Coronary artery (tissue), 2 donors: ENCODE data around the gene NAT14.

Source experiments
- DNase-seq: peaks from one replicate; pipeline ENCODE4 v3.0.0-alpha.2; 2017; ENCODE audit warnings: low spot score
- H3K27ac ChIP-seq, 2 donors: fragments of 200-600 bp; sonication (generic); one replicate each; pipeline ENCODE4 v1.5.1; 2016 to 2019
- H3K4me3 ChIP-seq: fragments of 200-600 bp; sonication (generic); 2 replicates; pipeline ENCODE4 v1.5.1; 2016; ENCODE audit warnings: mild to moderate bottlenecking, moderate library complexity
- TF ChIP-seq, protein P1 (sequence below): fragments of 200-600 bp; sonication (generic); IDR thresholded peaks from one replicate; pipeline ENCODE4 v1.5.1; 2019; ENCODE audit warnings: antibody characterized with exemption

The NAT14 gene

DNA sequence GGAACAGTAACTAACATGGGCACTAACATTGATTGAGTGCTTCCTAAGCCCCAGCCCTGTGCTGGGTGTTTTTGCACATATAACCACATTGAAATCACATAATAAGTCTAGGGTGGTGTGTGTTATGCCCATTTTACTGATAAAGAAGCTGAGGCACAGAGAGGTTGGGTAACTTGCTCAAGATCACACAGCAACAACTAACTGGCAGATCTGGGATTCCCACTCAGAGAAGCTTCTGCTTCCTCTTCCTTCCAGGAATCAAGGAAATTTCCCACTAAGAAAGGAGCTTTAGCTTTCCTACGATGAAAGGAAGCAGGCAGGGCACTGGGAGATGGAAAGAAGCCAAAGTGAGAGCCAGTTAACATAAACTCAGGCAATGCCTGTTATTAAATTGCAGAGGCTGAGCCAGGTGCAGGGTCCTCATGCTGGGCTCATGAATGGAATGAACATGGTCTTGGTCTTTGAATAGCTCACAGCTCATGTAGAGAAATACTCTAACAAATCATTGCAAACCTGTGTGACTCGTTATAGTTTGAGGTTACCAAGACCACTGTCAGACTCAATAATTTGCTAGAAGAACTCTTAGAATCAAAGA, 13.4 kb downstream of the NAT14 start:
- no peak for DNase-seq
- no peak overlapping the region for H3K4me3 ChIP-seq
- TF ChIP-seq, protein P1, sequence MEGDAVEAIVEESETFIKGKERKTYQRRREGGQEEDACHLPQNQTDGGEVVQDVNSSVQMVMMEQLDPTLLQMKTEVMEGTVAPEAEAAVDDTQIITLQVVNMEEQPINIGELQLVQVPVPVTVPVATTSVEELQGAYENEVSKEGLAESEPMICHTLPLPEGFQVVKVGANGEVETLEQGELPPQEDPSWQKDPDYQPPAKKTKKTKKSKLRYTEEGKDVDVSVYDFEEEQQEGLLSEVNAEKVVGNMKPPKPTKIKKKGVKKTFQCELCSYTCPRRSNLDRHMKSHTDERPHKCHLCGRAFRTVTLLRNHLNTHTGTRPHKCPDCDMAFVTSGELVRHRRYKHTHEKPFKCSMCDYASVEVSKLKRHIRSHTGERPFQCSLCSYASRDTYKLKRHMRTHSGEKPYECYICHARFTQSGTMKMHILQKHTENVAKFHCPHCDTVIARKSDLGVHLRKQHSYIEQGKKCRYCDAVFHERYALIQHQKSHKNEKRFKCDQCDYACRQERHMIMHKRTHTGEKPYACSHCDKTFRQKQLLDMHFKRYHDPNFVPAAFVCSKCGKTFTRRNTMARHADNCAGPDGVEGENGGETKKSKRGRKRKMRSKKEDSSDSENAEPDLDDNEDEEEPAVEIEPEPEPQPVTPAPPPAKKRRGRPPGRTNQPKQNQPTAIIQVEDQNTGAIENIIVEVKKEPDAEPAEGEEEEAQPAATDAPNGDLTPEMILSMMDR: no peak
- H3K27ac ChIP-seq: no peak overlapping the region

DNA sequence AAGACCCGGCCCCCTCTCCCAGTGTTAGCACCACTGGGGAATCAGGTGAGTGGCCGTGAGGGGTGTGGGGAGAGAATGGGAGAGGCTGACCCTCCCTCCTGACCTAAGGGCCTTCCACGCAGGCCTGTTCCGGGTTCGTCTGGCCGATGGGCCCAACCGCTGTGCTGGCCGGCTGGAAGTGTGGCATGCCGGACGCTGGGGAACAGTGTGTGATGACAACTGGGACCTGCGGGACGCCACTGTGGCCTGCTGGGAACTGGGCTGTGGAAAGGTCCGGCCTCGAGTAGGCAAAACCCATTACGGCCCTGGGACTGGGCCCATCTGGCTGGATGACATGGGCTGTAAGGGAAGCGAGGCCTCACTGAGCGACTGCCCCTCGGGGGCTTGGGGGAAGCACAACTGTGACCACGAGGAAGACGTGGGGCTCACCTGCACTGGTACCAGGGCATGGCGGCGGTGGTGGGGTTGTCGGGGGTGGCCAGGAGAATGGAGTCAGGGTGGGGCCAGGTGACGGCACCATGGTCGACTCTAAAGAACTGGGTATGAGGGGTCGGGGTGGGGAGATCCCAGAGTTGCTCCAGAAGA, 15.5 kb downstream of the NAT14 start:
- DNase-seq: no peak

DNA sequence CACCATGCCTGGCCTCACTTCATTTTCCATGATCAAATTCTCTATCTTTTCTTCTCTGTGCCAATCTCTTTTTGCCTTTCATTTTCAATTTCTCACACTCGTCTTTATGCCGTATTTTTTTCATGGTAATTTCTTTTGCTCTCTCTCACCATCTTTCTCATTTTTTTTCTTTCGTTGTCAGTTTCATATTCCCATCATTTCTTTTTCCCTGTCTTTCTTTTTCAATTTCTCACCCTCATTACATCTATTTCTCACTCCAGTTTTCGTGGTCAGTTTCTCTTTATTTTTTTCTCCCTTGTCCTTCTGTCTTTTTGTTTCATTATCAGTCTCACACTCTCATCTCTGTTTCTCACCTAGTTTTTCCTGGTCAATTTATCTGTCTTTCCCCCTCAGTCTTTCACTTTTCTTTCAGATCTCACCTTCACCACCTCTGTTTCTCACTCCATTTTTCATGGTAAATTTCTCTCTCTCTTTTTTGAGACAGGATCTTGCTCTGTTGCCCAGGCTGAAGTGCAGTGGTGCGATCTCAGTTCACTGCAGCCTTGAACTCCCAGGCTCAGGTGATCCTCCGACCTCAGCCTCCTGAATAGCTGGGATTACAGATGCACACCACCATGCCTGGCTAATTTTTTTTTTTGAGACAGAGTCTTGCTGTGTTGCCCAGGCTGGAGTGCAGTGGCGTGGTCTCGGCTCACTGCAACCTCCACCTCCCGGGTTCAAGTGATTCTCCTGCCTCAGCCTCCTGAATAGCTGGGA, 17.4 kb downstream of the NAT14 start:
- H3K27ac ChIP-seq: no peak overlapping the region
- H3K4me3 ChIP-seq: no peak overlapping the region
- TF ChIP-seq, protein P1: no peak
- DNase-seq: no peak

More for the DNA sequence above, 15.5 kb downstream of the NAT14 start:
- Histone ChIP-seq H3K27ac (no peak overlapping the region), H3K4me3 (no peak overlapping the region)
- TF ChIP-seq, protein P1: no peak

DNA sequence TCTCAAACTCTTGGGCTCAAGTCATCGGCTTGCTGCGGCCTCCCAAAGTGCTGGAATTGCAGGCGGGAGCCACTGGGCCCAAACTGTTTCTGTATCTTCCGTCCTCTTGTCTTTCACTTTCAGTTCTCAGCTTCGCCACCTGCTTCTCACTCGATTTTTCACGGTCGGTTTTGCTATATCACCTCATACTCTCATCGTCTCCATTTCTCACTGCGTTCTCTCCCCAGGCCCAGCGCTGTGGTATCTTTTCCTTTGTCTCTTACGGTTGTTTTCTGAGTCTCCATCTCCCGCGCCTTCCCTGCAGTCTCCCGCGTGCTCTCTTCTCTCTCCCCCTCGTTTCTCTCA, 18.1 kb downstream of the NAT14 start:
- H3K27ac ChIP-seq: no peak overlapping the region
- H3K4me3 ChIP-seq: no peak overlapping the region
- TF ChIP-seq, protein P1: no peak
- no peak for DNase-seq

DNA sequence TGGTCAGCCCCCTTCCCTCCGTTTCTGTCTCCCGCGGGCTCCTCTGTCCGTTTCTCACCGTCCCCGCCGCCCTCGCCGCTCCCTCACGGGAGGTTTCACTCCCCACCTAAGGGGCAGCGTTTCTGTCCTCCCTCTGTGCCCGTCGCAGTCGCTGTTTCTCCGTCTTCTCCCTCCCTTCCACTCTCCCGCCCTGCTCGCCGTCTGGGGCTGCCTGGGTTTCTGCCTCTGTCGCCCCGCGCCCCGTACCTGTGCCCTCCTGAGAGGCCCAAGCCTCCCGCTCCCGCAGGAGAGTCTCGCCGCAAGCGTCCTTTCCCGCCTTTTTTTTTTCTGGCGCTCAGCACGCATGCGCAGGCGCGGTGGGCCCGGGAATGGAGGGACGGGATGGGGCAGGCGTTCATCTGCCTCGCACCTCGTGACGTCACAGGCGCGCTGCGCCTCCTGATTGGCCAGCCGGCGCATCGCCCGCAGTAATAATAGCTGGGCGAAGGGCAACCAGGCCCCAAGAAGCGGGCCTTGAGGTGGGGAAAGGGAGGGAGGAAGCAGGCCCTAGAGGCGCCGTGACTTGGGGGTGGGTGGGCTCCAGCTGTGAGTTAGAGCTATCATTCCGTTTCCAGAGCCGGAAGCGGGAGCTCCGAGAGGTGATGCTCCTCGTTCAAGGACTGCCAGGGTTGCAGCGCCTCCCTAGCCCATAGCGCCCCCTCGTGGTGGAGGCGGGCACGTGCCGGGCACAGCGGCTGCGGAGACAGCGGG, 18.7 kb downstream of the NAT14 start:
- TF ChIP-seq, protein P1: peak; percentile 99
- peak overlapping the region in 1 of 2 donors; percentile 86 for H3K27ac ChIP-seq
- peak overlapping the region; percentile 76 for H3K4me3 ChIP-seq
- DNase-seq: peak; percentile 92

DNA sequence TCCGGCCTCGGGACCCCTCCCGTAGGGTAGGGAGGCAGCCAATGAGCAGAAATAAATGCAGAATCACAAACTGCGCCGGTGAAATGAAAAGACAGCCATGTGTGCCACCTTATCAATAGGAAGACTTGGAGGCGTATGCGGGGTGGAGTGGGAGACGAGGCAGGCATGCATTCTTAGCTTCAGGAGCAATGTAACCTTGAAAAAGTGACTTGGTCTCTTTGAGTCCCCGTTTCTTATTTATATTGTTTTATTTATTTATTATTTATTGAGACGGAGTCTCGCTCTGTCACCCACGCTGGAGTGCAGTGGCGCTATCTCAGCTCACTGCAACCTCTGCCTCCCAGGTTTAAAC, 19.2 kb downstream of the NAT14 start:
- H3K27ac ChIP-seq: peak overlapping the region in 1 of 2 donors; percentile 86
- TF ChIP-seq, protein P1: no peak
- H3K4me3 ChIP-seq: peak overlapping the region; percentile 76
- DNase-seq: no peak
